K562 (cell line): ENCODE data around the gene MGA. TPM values are rescaled to one million over a fixed set of nuclear protein-coding genes. Genes with fewer than 3 reads are reported as not detected.

Source experiments
- ARID3B ChIP-seq: fragments of 250-450 bp; sonication (Bioruptor Pico); IDR thresholded peaks from 2 replicates; pipeline ENCODE4 v1.4.0; 2020; ENCODE audit warnings: borderline replicate concordance
- BRD4 ChIP-seq: fragments of 200-600 bp; sonication (generic); IDR thresholded peaks from 2 replicates; pipeline ENCODE4 v1.6.1; 2017; ENCODE audit warnings: inconsistent platforms
- CTBP1 ChIP-seq: fragments of 450-650 bp; IDR thresholded peaks from 2 replicates; pipeline ENCODE4 v1.6.1; 2016; ENCODE audit warnings: borderline replicate concordance
- ELF4 ChIP-seq: fragments of 450-650 bp; formaldehyde crosslinking; IDR thresholded peaks from 2 replicates; pipeline ENCODE4 v1.4.0; 2022; ENCODE audit warnings: missing genetic modification characterization
- ESRRA ChIP-seq: fragments of 450-650 bp; IDR thresholded peaks from 2 replicates; pipeline ENCODE4 v1.6.1; 2014; ENCODE audit warnings: low read depth, mild to moderate bottlenecking, moderate library complexity, borderline replicate concordance
- GABPA ChIP-seq: fragments of 200-800 bp; sonication (Bioruptor generic); conservative IDR thresholded peaks from 2 replicates; pipeline ENCODE4 v1.6.1; 2016; ENCODE audit warnings: low read depth, missing genetic modification characterization, missing compliant biosample characterization
- HNRNPK ChIP-seq: fragments of 200-400 bp; formaldehyde crosslinking; IDR thresholded peaks from one replicate; pipeline ENCODE4 v1.6.1; 2018; ENCODE audit warnings: mild to moderate bottlenecking, low read depth, low read length; ENCODE audit not compliant: poor library complexity, severe bottlenecking
- MAFF ChIP-seq: IDR thresholded peaks from 2 replicates; pipeline ENCODE4 v1.6.1; 2012; ENCODE audit warnings: low read length, improper control_type of control experiment
- MAFK ChIP-seq: IDR thresholded peaks from 2 replicates; pipeline ENCODE4 v1.6.1; 2011; ENCODE audit warnings: low read length, improper control_type of control experiment
- POU5F1 ChIP-seq: fragments of 150-350 bp; IDR thresholded peaks from 2 replicates; pipeline ENCODE4 v1.6.1; 2014; ENCODE audit warnings: borderline replicate concordance, low read length, low read depth, mild to moderate bottlenecking; ENCODE audit not compliant: partially characterized antibody
- RHOXF2B ChIP-seq: fragments of 250-450 bp; sonication (Bioruptor Pico); conservative IDR thresholded peaks from 2 replicates; pipeline ENCODE4 v1.5.1; 2021
- RREB1 ChIP-seq: fragments of 250-450 bp; sonication (Bioruptor Pico); IDR thresholded peaks from 2 replicates; pipeline ENCODE4 v1.4.0; 2020
- SMAD3 ChIP-seq: fragments of 450-650 bp; formaldehyde crosslinking; conservative IDR thresholded peaks from 2 replicates; pipeline ENCODE4 v1.4.0; 2020; ENCODE audit warnings: mild to moderate bottlenecking
- SMARCB1 ChIP-seq: IDR thresholded peaks from 2 replicates; pipeline ENCODE4 v1.6.1; 2011; ENCODE audit warnings: improper control_type of control experiment, low read depth; ENCODE audit not compliant: insufficient read length
- SOX6 ChIP-seq: fragments of 450-650 bp; IDR thresholded peaks from 2 replicates; pipeline ENCODE4 v1.6.1; 2014; ENCODE audit warnings: mild to moderate bottlenecking
- SRSF3 ChIP-seq: fragments of 200-400 bp; formaldehyde crosslinking; IDR thresholded peaks from 2 replicates; pipeline ENCODE4 v1.6.1; 2016; ENCODE audit warnings: mild to moderate bottlenecking, low read length, moderate library complexity; ENCODE audit not compliant: insufficient read depth
- ZEB2 ChIP-seq: fragments of 450-650 bp; IDR thresholded peaks from 2 replicates; pipeline ENCODE4 v1.6.1; 2016
- ZNF232 ChIP-seq: sonication (generic); formaldehyde crosslinking; IDR thresholded peaks from 2 replicates; pipeline ENCODE4 v1.8.0; 2022; ENCODE audit warnings: mild to moderate bottlenecking, missing genetic modification reagents
- ZNF311 ChIP-seq: fragments of 250-450 bp; sonication (Bioruptor Pico); IDR thresholded peaks from 2 replicates; pipeline ENCODE4 v1.4.0; 2020; ENCODE audit warnings: mild to moderate bottlenecking, moderate library complexity
- ZNF507 ChIP-seq: conservative IDR thresholded peaks from 2 replicates; pipeline ENCODE4 v1.6.1; 2017; ENCODE audit warnings: missing genetic modification characterization, missing compliant biosample characterization
- ZNF830 ChIP-seq: fragments of 250-450 bp; sonication (Bioruptor Pico); IDR thresholded peaks from 2 replicates; pipeline ENCODE4 v1.5.0; 2021; ENCODE audit warnings: mild to moderate bottlenecking
- polyA plus RNA-seq, 8 experiments: library from polyadenylated mRNA; depleted of rRNA in 4 of 8; stranded (reverse) in 5 of 8; unstranded in 3 of 8; fragments of >200 nt; fragmentation: Nextera tagmentation in 2 of 8; fragmentation: Illumina TruSeq in 1 of 8; extraction: Ambion mirVana in 2 of 8; extraction: Trizol in 1 of 8; gene quantifications; 2 replicates each; pipeline versions ENCODE4 v1.2.1 to v1.2.3, GENCODE V29; 2011 to 2014; ENCODE audit warnings: inconsistent platforms in 1 of 8, missing spikeins in 1 of 8
- total RNA-seq, 7 experiments: library from RNA; depleted of rRNA in 6 of 7; stranded (reverse); fragments of >200 nt in 6 of 7; fragmentation: Illumina TruSeq in 2 of 7; extraction: Trizol in 2 of 7; gene quantifications; 2 replicates each; pipeline versions ENCODE4 v1.2.1 to v1.2.3, GENCODE V29; 2011 to 2021; ENCODE audit warnings: low replicate concordance in 1 of 7

MGA gene
- total and polyA plus RNA-seq, 9 of the 15 experiments (the other 6 are each of a cell fraction or from before 2014, with no cell fraction given), result 4.7 to 56.1 (median 21.1) TPM

- TF ChIP-seq RREB1 (CRISPR knock-in tag), result no peak
- 0 out of 2 replicates have a peak, but pooled peaks have one; percentile 15 for TF ChIP-seq CTBP1
- no peak for TF ChIP-seq SMARCB1
- TF ChIP-seq ELF4 (CRISPR knock-in tag), result no peak
- TF ChIP-seq MAFF, result no peak
- TF ChIP-seq ESRRA, result peak; percentile 26; the same call in 1 of the 2 replicates
- TF ChIP-seq ZNF830, result no peak
- TF ChIP-seq SMAD3 (CRISPR knock-in tag), result no peak
- no peak for TF ChIP-seq POU5F1
- no peak for TF ChIP-seq ZNF507 (tag)
- TF ChIP-seq BRD4, result peak; percentile 65; the same call in 1 of the 2 replicates
- 0 out of 2 replicates have a peak, but pooled peaks have one; percentile 20 for TF ChIP-seq ZEB2
- TF ChIP-seq HNRNPK, result no peak
- no peak for TF ChIP-seq ZNF311
- TF ChIP-seq SOX6, result no peak
- TF ChIP-seq ARID3B (CRISPR knock-in tag), result no peak
- no peak for TF ChIP-seq RHOXF2B (CRISPR knock-in tag)
- TF ChIP-seq SRSF3, result no peak
- TF ChIP-seq ZNF232 (CRISPR knock-in tag), result peak; percentile 83
- peak; percentile 87 for TF ChIP-seq GABPA
- no peak for TF ChIP-seq MAFK
Measured at GRCh38 chr15:41661518-41662225, 1.5 kb downstream of the MGA start (continued).
